ENCODE data around the gene INPP4B. TPM values are rescaled to one million over a fixed set of nuclear protein-coding genes. Genes with fewer than 3 reads are reported as not detected.

The INPP4B gene
- total RNA-seq, 1 donor from 2014 or later: 32.7 TPM

DNA sequence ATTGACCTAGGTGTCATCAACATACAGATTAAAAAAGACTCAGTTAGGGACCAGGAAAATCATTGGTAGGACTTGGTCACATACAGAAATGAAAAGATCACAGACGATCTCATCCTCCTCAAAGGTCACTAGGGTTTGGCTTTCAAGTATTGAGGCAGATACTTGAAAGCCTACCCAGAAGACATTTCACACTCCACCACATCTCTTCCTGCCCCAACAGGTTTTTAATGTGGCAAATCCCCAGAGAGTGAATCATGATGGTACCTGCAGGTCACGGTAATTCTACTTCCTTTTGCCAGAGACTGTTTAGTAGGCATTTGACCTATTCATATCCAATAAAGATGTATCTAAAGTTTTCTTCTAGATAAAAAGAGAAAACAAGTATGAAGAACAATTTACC lies 44.1 kb downstream of the INPP4B start:
- Histone ChIP-seq H3K4me3 (no peak overlapping the region), H3K27ac (no peak overlapping the region), H3K4me1 (no peaks in the 10 kb centered on the region), H3K36me3 (no peaks in the 10 kb centered on the region), H3K27me3 (no peaks in the 10 kb centered on the region), H3K9me3 (no peaks in the 10 kb centered on the region)
- TF ChIP-seq CTCF (IDR thresholded peaks at IDR 0.05): no peak
- intact Hi-C loops (cut with DNase I): no loop called here
- no peak for DNase-seq (ENCODE audit: low spot score in 2 of 2)

- TF ChIP-seq CTCF (IDR thresholded peaks at IDR 0.05): no peak
- no peaks in the 10 kb centered on the region for H3K36me3 ChIP-seq
- no peak overlapping the region for H3K4me3 ChIP-seq
- peaks cover 0 to 9% of the 10 kb centered on the region in 2 donors for H3K4me1 ChIP-seq
- H3K27ac ChIP-seq: no peak overlapping the region
- intact Hi-C loops (cut with DNase I): no loop called here
- no peaks in the 10 kb centered on the region for H3K9me3 ChIP-seq
- H3K27me3 ChIP-seq: no peaks in the 10 kb centered on the region
- DNase-seq (ENCODE audit: low spot score in 2 of 2): no peak
These were observed 65.0 kb downstream of the INPP4B start for GRCh38 chr4:142781114-142781513.

GRCh38 chr4:142778900-142779299 lies 67.2 kb downstream of the INPP4B start:
- TF ChIP-seq CTCF (IDR thresholded peaks at IDR 0.05): no peak
- Histone ChIP-seq H3K27ac (peak overlapping the region in 1 of 2 donors; percentile 22), H3K4me3 (no peak overlapping the region), H3K4me1 (peaks cover 0 to 9% of the 10 kb centered on the region in 2 donors), H3K36me3 (no peaks in the 10 kb centered on the region), H3K27me3 (no peaks in the 10 kb centered on the region), H3K9me3 (no peaks in the 10 kb centered on the region)
- no peak for DNase-seq (ENCODE audit: low spot score in 2 of 2)
- intact Hi-C loops (cut with DNase I): no loop called here

DNA sequence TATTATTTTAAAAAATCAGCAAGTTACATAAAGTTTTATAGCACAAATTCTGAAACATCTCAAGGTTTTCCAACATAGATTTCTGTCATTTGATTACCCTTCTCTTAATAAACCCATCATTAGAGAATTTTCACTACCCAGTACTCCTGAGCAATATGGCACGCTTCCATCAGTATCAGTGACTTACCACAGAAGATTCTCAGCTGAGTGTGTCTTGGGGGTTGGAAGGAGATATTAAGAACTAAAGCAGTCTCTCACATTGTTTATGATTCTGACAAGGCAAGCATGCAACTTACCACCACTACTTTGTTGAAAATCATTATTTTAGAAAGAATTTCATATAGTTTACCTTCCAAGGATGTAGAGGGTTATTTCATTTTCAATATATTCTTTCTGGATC lies 67.7 kb downstream of the INPP4B start:
- Histone ChIP-seq H3K4me3 (no peak overlapping the region), H3K4me1 (peaks cover 0 to 9% of the 10 kb centered on the region in 2 donors), H3K27me3 (no peaks in the 10 kb centered on the region), H3K9me3 (no peaks in the 10 kb centered on the region), H3K36me3 (no peaks in the 10 kb centered on the region), H3K27ac (peak overlapping the region in 1 of 2 donors; percentile 22)
- DNase-seq (ENCODE audit: low spot score in 2 of 2): no peak
- intact Hi-C loops (cut with DNase I): no loop called here
- TF ChIP-seq CTCF (IDR thresholded peaks at IDR 0.05): no peak

DNA sequence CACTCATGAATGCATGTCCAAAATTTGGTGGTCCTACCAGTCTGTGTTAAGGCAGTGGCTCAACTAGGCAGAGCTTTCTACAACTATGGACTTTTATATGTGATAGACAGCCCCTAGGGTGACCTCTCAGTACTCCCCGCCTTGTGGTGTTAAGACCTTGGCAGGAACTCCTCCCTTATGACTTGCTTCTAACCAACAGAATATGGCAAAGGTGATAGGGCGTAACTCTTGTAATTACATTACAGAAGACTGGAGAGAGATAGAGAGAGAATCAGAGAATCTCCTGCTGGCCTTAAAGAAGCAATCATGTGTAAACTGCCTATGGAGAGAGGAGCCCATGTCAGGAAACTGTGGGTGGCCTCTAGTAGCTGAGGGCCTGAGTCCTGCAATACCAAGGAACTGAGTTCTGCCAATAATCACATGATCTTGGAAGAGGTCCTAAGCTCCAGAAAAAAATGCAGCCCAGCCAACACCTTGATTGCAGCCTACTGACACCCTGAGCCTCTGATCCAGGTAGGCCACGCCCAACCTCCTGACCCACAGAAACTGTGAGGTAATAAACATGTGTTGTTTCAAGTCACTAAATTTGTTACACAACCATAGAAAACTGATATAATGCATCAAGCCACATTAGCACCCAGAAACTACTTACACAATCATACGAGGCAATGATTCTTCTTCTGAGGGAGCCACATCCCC lies 68.9 kb downstream of the INPP4B start:
- H3K36me3 ChIP-seq: no peaks in the 10 kb centered on the region
- no peak overlapping the region for H3K27ac ChIP-seq
- no peak for DNase-seq (ENCODE audit: low spot score in 2 of 2)
- intact Hi-C loops (cut with DNase I): no loop called here
- H3K27me3 ChIP-seq: no peaks in the 10 kb centered on the region
- H3K4me1 ChIP-seq: peaks cover 0 to 9% of the 10 kb centered on the region in 2 donors
- no peaks in the 10 kb centered on the region for H3K9me3 ChIP-seq
- no peak overlapping the region for H3K4me3 ChIP-seq
- TF ChIP-seq CTCF (IDR thresholded peaks at IDR 0.05): no peak

Data from ascending aorta (tissue), 2 donors.